Limb (tissue), 2 donors: ENCODE results near the gene SDK1.
A peak's percentile ranks its signal among the peaks of the same experiment; 100 is the strongest.

Experiments
- DNase-seq, 2 donors: peaks; one replicate each; pipeline ENCODE4 v3.0.0-alpha.2; 2016; ENCODE audit errors: extremely low spot score in 2 of 2

Gene SDK1

GRCh38 chr7:3300651-3301448, at the start of gene SDK1:
Gene SDK1, plus strand, starts transcription at chr7:3301252. Its CDS starts 335 bp downstream, at chr7:3301587.
- DNase-seq = peak; percentile 90 to 97

- DNase-seq = no peak
Measured at GRCh38 chr7:3254718-3255117, 46.3 kb upstream of the SDK1 start.

GRCh38 chr7:3259711-3260400, 41.2 kb upstream of the SDK1 start:
- DNase-seq = peak in 1 of 2 donors; percentile 42

GRCh38 chr7:3260401-3260715, 40.7 kb upstream of the SDK1 start:
- DNase-seq = peak in 1 of 2 donors; percentile 58

- no peak for DNase-seq
Measured at GRCh38 chr7:3264693-3265339, 36.2 kb upstream of the SDK1 start.

GRCh38 chr7:3265388-3265787, 35.7 kb upstream of the SDK1 start:
- no peak for DNase-seq

GRCh38 chr7:3266240-3266639, 34.8 kb upstream of the SDK1 start:
- DNase-seq = no peak

- DNase-seq = peak in 1 of 2 donors; percentile 20
Measured at GRCh38 chr7:3267966-3268690, 32.9 kb upstream of the SDK1 start.

- DNase-seq = no peak
Measured at GRCh38 chr7:3270362-3270761, 30.7 kb upstream of the SDK1 start.

- no peak for DNase-seq
Measured at GRCh38 chr7:3271298-3271697, 29.8 kb upstream of the SDK1 start.

GRCh38 chr7:3272691-3273141, 28.3 kb upstream of the SDK1 start:
- no peak for DNase-seq

GRCh38 chr7:3274131-3274530, 26.9 kb upstream of the SDK1 start:
- no peak for DNase-seq

GRCh38 chr7:3277604-3278572, 23.2 kb upstream of the SDK1 start:
- no peak for DNase-seq

GRCh38 chr7:3279147-3279818, 21.8 kb upstream of the SDK1 start:
- DNase-seq = no peak

- no peak for DNase-seq
Measured at GRCh38 chr7:3280445-3280844, 20.6 kb upstream of the SDK1 start.

GRCh38 chr7:3280946-3281656, 20.0 kb upstream of the SDK1 start:
- DNase-seq = no peak

- no peak for DNase-seq
Measured at GRCh38 chr7:3282457-3282856, 18.6 kb upstream of the SDK1 start.

GRCh38 chr7:3283130-3283704, 17.8 kb upstream of the SDK1 start:
- DNase-seq = no peak

- DNase-seq = no peak
Measured at GRCh38 chr7:3285652-3286051, 15.4 kb upstream of the SDK1 start.
